Ascending aorta (tissue), 2 donors: ENCODE results near the gene CEP57L1. TPM values are rescaled to one million over a fixed set of nuclear protein-coding genes. Genes with fewer than 3 reads are reported as not detected.

Experiments
- DNase-seq, 2 donors: peaks; one replicate each; pipeline ENCODE4 v3.0.0-alpha.2; 2019; ENCODE audit warnings: low spot score in 2 of 2
- H3K27ac ChIP-seq, 2 donors: fragments of 200-600 bp; sonication (generic); one replicate each; pipeline ENCODE4 v1.5.1; 2016 to 2017; ENCODE audit warnings: mild to moderate bottlenecking in 1 of 2
- H3K27me3 ChIP-seq: fragments of 200-600 bp; sonication (generic); one replicate; pipeline ENCODE4 v1.5.1; 2017
- H3K36me3 ChIP-seq, 2 donors: fragments of 200-600 bp; sonication (generic); one replicate each; pipeline ENCODE4 v1.5.1; 2016
- H3K4me1 ChIP-seq, 2 donors: fragments of 200-600 bp; sonication (generic); one replicate each; pipeline ENCODE4 v1.5.1; 2016 to 2017; ENCODE audit warnings: mild to moderate bottlenecking in 1 of 2
- H3K4me3 ChIP-seq, 2 donors: fragments of 200-600 bp; sonication (generic); one replicate each; pipeline ENCODE4 v1.5.1; 2016 to 2017; ENCODE audit warnings: mild to moderate bottlenecking in 1 of 2
- H3K9me3 ChIP-seq, 2 donors: fragments of 200-600 bp; sonication (generic); one replicate each; pipeline ENCODE4 v1.5.1; 2016
- intact Hi-C: fragments of 100-400 bp; cut with DNase I; formaldehyde crosslinking; loops from one replicate; pipeline ENCODE4 v1.15.1; 2023
- total RNA-seq: library from RNA; depleted of rRNA; stranded (reverse); fragments of >200 nt; gene quantifications from one replicate; pipeline ENCODE4 v1.1.0, GENCODE V29; 2016
- TF ChIP-seq, protein P1 (sequence below), 3 experiments: fragments of 200-600 bp in 2 of 3; fragments of 450-650 bp in 1 of 3; sonication (generic) in 2 of 3; IDR thresholded peaks; one replicate each; pipeline ENCODE4 v1.5.1; 2016 to 2019; ENCODE audit warnings: antibody characterized with exemption in 3 of 3, mild to moderate bottlenecking in 1 of 3, moderate library complexity in 1 of 3

The CEP57L1 gene
- total RNA-seq, 1 donor from 2014 or later: 1.1 TPM

DNA sequence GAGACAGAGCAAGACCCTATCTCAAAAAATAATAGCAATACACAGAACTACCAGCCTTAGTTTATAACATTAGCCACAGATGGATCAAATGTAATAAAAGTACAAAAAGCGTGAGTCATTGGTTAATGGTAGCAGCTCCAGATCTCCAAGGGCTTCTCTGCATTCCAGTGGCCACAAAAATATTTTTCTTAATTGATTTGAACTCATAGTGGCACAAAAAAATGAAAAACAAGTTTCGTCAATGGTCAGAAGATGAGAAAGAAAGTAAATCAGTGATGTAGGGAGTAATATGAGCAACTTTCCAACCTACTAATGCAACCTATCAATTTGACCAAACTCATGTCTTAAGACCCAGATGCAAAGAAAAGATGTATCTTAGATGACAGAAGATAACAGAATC, 79.6 kb downstream of the CEP57L1 start:
- no peak for DNase-seq
- Histone ChIP-seq H3K9me3 (no peaks in the 10 kb centered on the region), H3K27me3 (no peaks in the 10 kb centered on the region), H3K4me1 (no peaks in the 10 kb centered on the region), H3K27ac (no peak overlapping the region), H3K4me3 (no peak overlapping the region), H3K36me3 (no peaks in the 10 kb centered on the region)
- TF ChIP-seq, protein P1, sequence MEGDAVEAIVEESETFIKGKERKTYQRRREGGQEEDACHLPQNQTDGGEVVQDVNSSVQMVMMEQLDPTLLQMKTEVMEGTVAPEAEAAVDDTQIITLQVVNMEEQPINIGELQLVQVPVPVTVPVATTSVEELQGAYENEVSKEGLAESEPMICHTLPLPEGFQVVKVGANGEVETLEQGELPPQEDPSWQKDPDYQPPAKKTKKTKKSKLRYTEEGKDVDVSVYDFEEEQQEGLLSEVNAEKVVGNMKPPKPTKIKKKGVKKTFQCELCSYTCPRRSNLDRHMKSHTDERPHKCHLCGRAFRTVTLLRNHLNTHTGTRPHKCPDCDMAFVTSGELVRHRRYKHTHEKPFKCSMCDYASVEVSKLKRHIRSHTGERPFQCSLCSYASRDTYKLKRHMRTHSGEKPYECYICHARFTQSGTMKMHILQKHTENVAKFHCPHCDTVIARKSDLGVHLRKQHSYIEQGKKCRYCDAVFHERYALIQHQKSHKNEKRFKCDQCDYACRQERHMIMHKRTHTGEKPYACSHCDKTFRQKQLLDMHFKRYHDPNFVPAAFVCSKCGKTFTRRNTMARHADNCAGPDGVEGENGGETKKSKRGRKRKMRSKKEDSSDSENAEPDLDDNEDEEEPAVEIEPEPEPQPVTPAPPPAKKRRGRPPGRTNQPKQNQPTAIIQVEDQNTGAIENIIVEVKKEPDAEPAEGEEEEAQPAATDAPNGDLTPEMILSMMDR (IDR thresholded peaks at IDR 0.05): no peak
- intact Hi-C loops: no loop called here

DNA sequence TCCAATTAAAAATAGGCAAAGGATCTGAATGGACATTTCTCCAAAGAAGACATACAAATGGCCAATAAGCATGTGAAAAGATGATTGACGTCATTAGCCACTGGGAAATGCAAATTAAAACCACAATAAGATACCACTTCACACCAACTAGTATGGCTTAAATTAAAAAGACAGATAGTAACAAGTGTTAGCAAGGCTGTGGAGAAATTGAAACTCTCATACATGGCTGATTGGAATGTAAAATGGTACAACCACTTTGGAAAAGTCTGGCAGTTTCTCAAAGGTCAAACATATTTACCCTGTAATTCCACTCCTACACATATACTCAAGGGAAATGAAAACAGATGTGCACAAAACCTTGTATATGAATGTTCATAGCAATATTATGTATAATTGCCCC, 83.6 kb downstream of the CEP57L1 start:
- Histone ChIP-seq H3K4me1 (no peaks in the 10 kb centered on the region), H3K4me3 (no peak overlapping the region), H3K27ac (no peak overlapping the region), H3K27me3 (no peaks in the 10 kb centered on the region), H3K9me3 (no peaks in the 10 kb centered on the region), H3K36me3 (no peaks in the 10 kb centered on the region)
- no peak for DNase-seq
- TF ChIP-seq, protein P1 (IDR thresholded peaks at IDR 0.05): no peak
- intact Hi-C loops: no loop called here

DNA sequence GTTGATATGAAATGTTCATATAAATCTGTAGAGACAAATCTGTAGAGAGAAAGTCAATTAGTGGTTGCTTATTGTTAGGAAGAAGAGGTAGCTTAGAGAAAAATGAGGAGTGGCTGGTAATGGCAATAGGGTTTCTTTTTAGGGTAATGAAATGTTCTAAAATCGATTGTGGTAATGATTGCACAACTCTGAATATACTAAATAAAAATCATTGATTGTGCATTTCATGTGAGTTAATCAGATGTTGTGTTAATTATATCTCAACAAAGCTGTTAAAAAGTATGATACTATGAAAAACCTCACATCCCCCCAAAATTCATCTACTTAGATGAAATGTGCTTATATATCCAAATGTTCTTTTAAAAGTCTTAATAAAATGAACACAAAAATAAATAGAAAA, 84.2 kb downstream of the CEP57L1 start:
- Histone ChIP-seq H3K9me3 (no peaks in the 10 kb centered on the region), H3K36me3 (no peaks in the 10 kb centered on the region), H3K4me1 (no peaks in the 10 kb centered on the region), H3K27ac (no peak overlapping the region), H3K27me3 (no peaks in the 10 kb centered on the region), H3K4me3 (no peak overlapping the region)
- intact Hi-C loops: no loop called here
- no peak for DNase-seq
- TF ChIP-seq, protein P1 (IDR thresholded peaks at IDR 0.05): no peak

DNA sequence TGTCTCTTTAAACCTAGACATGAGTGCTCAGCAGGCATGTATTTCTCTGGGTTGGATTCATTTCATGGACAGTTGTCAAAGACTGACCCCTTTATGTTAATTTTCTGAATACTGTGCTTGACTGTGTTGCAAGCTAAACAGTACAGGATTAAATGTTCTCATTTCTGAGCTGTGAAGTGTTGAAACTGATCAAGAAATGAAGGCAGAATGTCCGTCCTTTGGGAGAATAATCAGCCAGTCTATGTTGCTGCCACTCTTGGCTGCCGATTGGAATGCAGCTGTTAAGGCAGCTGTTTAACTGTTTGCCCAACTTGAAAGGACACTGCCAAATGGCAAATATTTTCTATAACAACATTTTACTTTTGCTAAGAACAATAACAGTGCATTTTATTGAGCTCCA, 87.3 kb downstream of the CEP57L1 start:
- H3K36me3 ChIP-seq: no peaks in the 10 kb centered on the region
- no peak overlapping the region for H3K4me3 ChIP-seq
- H3K27me3 ChIP-seq: no peaks in the 10 kb centered on the region
- intact Hi-C loops: no loop called here
- TF ChIP-seq, protein P1 (IDR thresholded peaks at IDR 0.05): no peak
- H3K4me1 ChIP-seq: no peaks in the 10 kb centered on the region
- H3K9me3 ChIP-seq: no peaks in the 10 kb centered on the region
- no peak for DNase-seq
- H3K27ac ChIP-seq: no peak overlapping the region

DNA sequence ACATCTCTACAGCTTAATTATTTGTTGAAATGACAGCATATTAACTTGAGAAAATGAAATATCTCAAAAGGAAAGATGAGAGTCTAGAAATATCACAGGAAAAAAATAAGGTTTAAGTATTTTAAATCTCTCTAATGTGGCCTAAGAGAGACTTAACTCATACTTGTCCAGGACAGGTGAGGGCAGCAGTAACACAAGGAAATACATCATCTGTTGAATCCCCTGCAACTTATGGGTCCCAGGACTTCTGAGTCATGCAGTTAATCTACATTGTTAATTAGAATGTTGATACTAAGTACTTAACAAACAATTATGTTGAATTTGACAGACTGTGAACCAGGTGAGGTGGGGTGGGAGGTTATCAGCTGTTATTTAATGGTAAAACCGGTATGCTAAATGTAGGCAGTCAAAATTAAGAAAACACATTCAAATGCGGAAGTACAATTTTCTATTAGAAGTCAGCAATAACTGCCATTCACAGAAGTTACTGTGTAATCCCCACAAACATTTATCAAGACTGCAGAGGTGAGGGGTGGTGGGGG, 87.9 kb downstream of the CEP57L1 start:
- H3K9me3 ChIP-seq: no peaks in the 10 kb centered on the region
- intact Hi-C loops: no loop called here
- no peak overlapping the region for H3K27ac ChIP-seq
- DNase-seq: no peak
- H3K27me3 ChIP-seq: no peaks in the 10 kb centered on the region
- TF ChIP-seq, protein P1 (IDR thresholded peaks at IDR 0.05): no peak
- no peaks in the 10 kb centered on the region for H3K4me1 ChIP-seq
- no peaks in the 10 kb centered on the region for H3K36me3 ChIP-seq
- no peak overlapping the region for H3K4me3 ChIP-seq

DNA sequence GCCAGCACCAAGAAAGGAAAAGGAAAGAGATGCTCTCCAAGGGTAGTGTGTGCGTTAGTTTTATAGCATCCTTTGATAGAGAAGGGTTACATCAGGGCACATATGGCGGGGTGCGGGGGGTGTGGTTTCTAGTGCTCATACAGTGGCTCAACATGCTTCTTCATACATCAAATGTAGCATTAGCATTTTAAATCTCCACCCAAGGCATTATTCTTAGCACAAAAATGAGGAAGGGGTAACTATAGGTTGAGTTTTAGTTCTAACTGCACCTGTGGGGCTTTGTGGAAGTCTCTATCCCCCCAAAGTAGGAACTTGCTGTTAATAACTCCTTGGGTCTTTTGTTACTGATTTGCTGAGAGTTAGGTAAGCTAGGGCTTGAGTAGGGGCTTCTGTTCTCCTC, 89.3 kb downstream of the CEP57L1 start:
- TF ChIP-seq, protein P1 (IDR thresholded peaks at IDR 0.05): no peak
- DNase-seq: no peak
- H3K27ac ChIP-seq: no peak overlapping the region
- no peaks in the 10 kb centered on the region for H3K9me3 ChIP-seq
- H3K27me3 ChIP-seq: no peaks in the 10 kb centered on the region
- no peaks in the 10 kb centered on the region for H3K4me1 ChIP-seq
- intact Hi-C loops: loop anchor here (5.0 kb wide), 2 partner anchors 118 to 258 kb away; partner anchors contain the start of genes PPIL6 and SMPD2
- no peak overlapping the region for H3K4me3 ChIP-seq
- no peaks in the 10 kb centered on the region for H3K36me3 ChIP-seq
